Measurements from ENCODE around the gene KLK12. TPM values are rescaled to one million over a fixed set of nuclear protein-coding genes. Genes with fewer than 3 reads are reported as not detected.

The KLK12 gene
- total and polyA plus RNA-seq, 2 of the 13 experiments (the other 11 are each of a cell fraction or from before 2014, with no cell fraction given), result not detected

- H3K36me3 ChIP-seq (replicated peaks in 1 of 2; ENCODE audit: control insufficient read depth in 1 of 2, insufficient read depth in 2 of 2, low read length in 2 of 2), result no peaks in the 10 kb centered on the region
- CTCF ChIA-PET (ENCODE audit: low intra/inter-chr PET ratio, low total read pairs), result no interaction called here
- in situ Hi-C loops (cut with HindIII; ENCODE audit: extremely low pct_ligation_motif_present, low pct_unique_long_range_greater_than_20kb) (loop anchor here (25.0 kb wide), 1 partner anchor 144 kb away; no protein-coding TSS in a partner anchor), intact Hi-C loops (cut with micrococcal nuclease; ENCODE audit: unreplicated experiment) (no loop called here)
- H3K79me2 ChIP-seq (ENCODE audit: insufficient read depth, low read length), result no peaks in the 10 kb centered on the region
- TF ChIP-seq HDAC6 (IDR thresholded peaks at IDR 0.05; ENCODE audit: low read depth, low read length) (no peak), TOPORS (CRISPR knock-in tag; IDR thresholded peaks at IDR 0.05) (no peak), ZNF263 (CRISPR knock-in tag; IDR thresholded peaks at IDR 0.05) (no peak), STAT5B (CRISPR knock-in tag; IDR thresholded peaks at IDR 0.05) (no peak), ELF1 (CRISPR knock-in tag; IDR thresholded peaks at IDR 0.05) (no peak), ZNF20 (CRISPR knock-in tag; IDR thresholded peaks at IDR 0.05) (no peak), ATF7-NPFF (CRISPR knock-in tag; IDR thresholded peaks at IDR 0.05; ENCODE audit: low read depth) (no peak), BCL6 (CRISPR knock-in tag; IDR thresholded peaks at IDR 0.05) (no peak)
- no TSS peak for BruUV-seq (replicated peaks)
- DNase-seq (ENCODE audit: low spot score) (no peak), ATAC-seq (no peak), FAIRE-seq (no peak)
- WGBS (ENCODE audit: low lambda C conversion rate), result 14% methylated on average over 14 of the region's 14 CpGs
- no peak overlapping the region for H3K4me3 ChIP-seq (replicated peaks in 1 of 3; ENCODE audit: insufficient read depth in 1 of 3, low read depth in 2 of 3, low read length in 3 of 3)
- no peaks in the 10 kb centered on the region for H3K9me3 ChIP-seq (ENCODE audit: low read length)
- no peak overlapping the region for H3K4me2 ChIP-seq (ENCODE audit: low read depth, low read length)
- no peaks in the 10 kb centered on the region for H3K4me1 ChIP-seq (ENCODE audit: insufficient read depth, low read length)
- H3K27me3 ChIP-seq (ENCODE audit: control insufficient read depth in 1 of 2, insufficient read depth in 2 of 2, low read length in 2 of 2), result peaks cover 3 to 36% of the 10 kb centered on the region in 2 experiments; a peak in 4 of 5 replicates
- H3K9ac ChIP-seq (ENCODE audit: insufficient read depth, low read depth, low read length), result no peak overlapping the region
- H4K20me1 ChIP-seq (ENCODE audit: insufficient read depth, low read length), result no peaks in the 10 kb centered on the region
- no peak overlapping the region for H2AFZ ChIP-seq (ENCODE audit: low read length)
- POLR2A ChIA-PET, result no interaction called here
- H3K27ac ChIP-seq (ENCODE audit: extremely low read length, insufficient read depth, low read length), result no peak overlapping the region
Observed at GRCh38 chr19:51081476-51081875, 46.7 kb upstream of the KLK12 start.

GRCh38 chr19:51079481-51080110 lies 44.8 kb upstream of the KLK12 start:
- no peak overlapping the region for H2AFZ ChIP-seq (ENCODE audit: low read length)
- no peaks in the 10 kb centered on the region for H3K9me3 ChIP-seq (ENCODE audit: low read length)
- ATAC-seq (no peak), FAIRE-seq (no peak), DNase-seq (ENCODE audit: low spot score) (no peak)
- in situ Hi-C loops (cut with HindIII; ENCODE audit: extremely low pct_ligation_motif_present, low pct_unique_long_range_greater_than_20kb) (loop anchor here (25.0 kb wide), 1 partner anchor 142 kb away; no protein-coding TSS in a partner anchor), intact Hi-C loops (cut with micrococcal nuclease; ENCODE audit: unreplicated experiment) (no loop called here)
- H3K9ac ChIP-seq (ENCODE audit: insufficient read depth, low read depth, low read length), result no peak overlapping the region
- BruUV-seq (replicated peaks), result no TSS peak
- TF ChIP-seq SRSF9 (IDR thresholded peaks at IDR 0.05; ENCODE audit: borderline replicate concordance, insufficient read depth, low read depth, low read length, poor library complexity, severe bottlenecking) (no peak), ZNF180 (CRISPR knock-in tag; IDR thresholded peaks at IDR 0.05; ENCODE audit: borderline replicate concordance, low read depth) (no peak), PHB2 (IDR thresholded peaks at IDR 0.05; ENCODE audit: partially characterized antibody) (no peak), MXD4 (CRISPR knock-in tag; IDR thresholded peaks at IDR 0.05) (no peak), LCORL (IDR thresholded peaks at IDR 0.05) (0 out of 2 replicates have a peak, but pooled peaks have one; percentile 45), LCORL (CRISPR knock-in tag; IDR thresholded peaks at IDR 0.05) (no peak), ZNF10 (CRISPR knock-in tag; IDR thresholded peaks at IDR 0.05; ENCODE audit: borderline replicate concordance, low read depth) (no peak)
- ChIA-PET CTCF (ENCODE audit: low intra/inter-chr PET ratio, low total read pairs) (no interaction called here), POLR2A (no interaction called here)
- no peaks in the 10 kb centered on the region for H3K79me2 ChIP-seq (ENCODE audit: insufficient read depth, low read length)
- 16% methylated on average over 6 of the region's 27 CpGs for WGBS (ENCODE audit: low lambda C conversion rate)
- H4K20me1 ChIP-seq (ENCODE audit: insufficient read depth, low read length), result no peaks in the 10 kb centered on the region
- no peak overlapping the region for H3K4me3 ChIP-seq (replicated peaks in 1 of 3; ENCODE audit: insufficient read depth in 1 of 3, low read depth in 2 of 3, low read length in 3 of 3)
- no peaks in the 10 kb centered on the region for H3K4me1 ChIP-seq (ENCODE audit: insufficient read depth, low read length)
- no peaks in the 10 kb centered on the region for H3K36me3 ChIP-seq (replicated peaks in 1 of 2; ENCODE audit: control insufficient read depth in 1 of 2, insufficient read depth in 2 of 2, low read length in 2 of 2)
- H3K27ac ChIP-seq (ENCODE audit: extremely low read length, insufficient read depth, low read length), result no peak overlapping the region
- peaks cover 3 to 31% of the 10 kb centered on the region in 2 experiments; a peak in 4 of 5 replicates for H3K27me3 ChIP-seq (ENCODE audit: control insufficient read depth in 1 of 2, insufficient read depth in 2 of 2, low read length in 2 of 2)
- no peak overlapping the region for H3K4me2 ChIP-seq (ENCODE audit: low read depth, low read length)

All from HepG2 (cell line).